HFF-Myc (cell line): ENCODE measurements around the gene ACSBG1.

Experiments used
- DNase-seq: peaks from one replicate; pipeline ENCODE4 v3.0.0-alpha.2; 2011; ENCODE audit warnings: low read depth; ENCODE audit errors: extremely low read depth
- H3K4me3 ChIP-seq: replicated peaks from 2 replicates; pipeline ENCODE4 v1.5.1; 2011; ENCODE audit warnings: low read depth, mild to moderate bottlenecking, control low read depth, low read length
- CTCF ChIP-seq: IDR thresholded peaks from 2 replicates; pipeline ENCODE4 v1.5.1; 2012; ENCODE audit warnings: mild to moderate bottlenecking, low read depth, low read length, control low read depth; ENCODE audit errors: missing control alignments

ACSBG1 gene

DNA sequence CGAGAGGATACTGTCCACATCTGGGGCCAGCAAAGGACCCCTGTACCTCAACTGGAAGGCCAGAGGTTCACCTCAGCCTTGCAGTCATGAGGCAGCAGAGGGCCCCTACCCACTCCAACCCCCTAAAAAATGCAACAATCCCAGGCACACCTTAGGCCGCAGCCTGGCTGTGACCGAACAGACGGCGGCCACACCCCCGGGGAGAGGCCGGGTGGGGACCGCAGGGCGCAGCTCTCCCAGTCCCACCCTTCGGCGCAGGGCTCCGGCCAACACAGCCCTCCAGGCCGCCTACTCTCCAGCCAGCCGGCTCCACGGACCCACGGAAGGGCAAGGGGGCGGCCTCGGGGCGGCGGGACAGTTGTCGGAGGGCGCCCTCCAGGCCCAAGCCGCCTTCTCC lies 29.5 kb upstream of the ACSBG1 start:
- no peak for TF ChIP-seq CTCF
- no peak overlapping the region for H3K4me3 ChIP-seq
- DNase-seq = no peak

DNA sequence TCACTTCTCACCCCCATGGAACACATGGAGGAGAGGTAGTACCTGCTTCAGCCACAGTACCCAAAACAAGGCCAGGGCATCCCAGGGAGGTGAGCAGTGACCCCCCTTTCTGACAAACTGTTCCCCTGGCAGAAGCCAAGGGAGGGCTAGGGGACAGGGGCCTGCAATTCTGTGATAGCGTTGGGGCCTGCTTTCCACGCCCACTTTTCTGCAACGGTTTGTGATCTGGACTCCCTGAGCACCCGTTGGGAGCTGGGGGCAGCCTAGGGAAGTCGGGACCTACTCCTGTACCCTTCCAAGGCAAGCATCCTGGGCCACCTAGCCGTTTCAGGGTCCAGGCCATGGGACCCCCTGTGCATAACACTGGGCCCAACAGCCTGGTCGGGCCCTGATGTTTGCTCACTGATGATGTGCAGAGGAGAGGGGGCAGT lies 29.0 kb upstream of the ACSBG1 start:
- TF ChIP-seq CTCF = no peak
- DNase-seq = no peak
- no peak overlapping the region for H3K4me3 ChIP-seq

DNA sequence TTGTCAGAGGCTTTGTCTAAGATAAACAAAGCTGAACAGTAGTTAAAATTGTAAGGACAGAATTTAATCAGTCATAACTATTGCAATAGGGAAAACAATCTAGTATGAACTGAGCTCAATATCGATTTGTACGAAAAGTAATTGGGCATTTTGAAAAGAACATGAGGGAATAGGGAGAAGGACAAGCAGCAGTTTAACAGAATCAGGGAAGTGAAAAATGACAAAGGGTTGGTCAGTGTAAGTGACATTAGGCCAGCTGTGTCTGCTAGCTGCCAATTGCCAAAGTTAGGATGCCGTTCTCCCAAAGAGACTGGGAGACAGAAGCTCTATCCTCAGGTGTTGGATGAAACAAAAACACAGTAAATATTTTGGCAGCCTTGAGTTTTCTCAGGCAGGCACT lies 26.7 kb upstream of the ACSBG1 start:
- no peak for TF ChIP-seq CTCF
- DNase-seq = no peak
- H3K4me3 ChIP-seq = no peak overlapping the region

DNA sequence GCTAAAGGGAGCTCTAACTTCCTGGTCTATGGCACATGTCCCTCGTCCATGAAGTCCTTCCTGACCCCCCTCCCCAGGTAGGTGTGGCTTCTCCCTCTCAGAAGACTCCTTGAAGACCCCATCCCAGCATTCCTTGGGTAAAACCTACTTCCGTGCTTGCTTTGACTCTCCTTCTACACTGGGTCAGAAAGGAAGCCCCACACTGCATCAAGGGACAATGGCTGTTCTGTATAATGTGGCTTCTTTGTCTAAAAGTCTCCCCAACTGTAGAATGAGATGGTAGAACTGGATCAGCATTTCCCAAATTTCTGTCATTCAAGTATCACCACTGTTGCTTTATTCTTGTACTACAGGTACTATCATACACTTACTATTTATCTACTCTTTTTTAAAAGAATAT lies 26.1 kb upstream of the ACSBG1 start:
- no peak for TF ChIP-seq CTCF
- H3K4me3 ChIP-seq = no peak overlapping the region
- no peak for DNase-seq

DNA sequence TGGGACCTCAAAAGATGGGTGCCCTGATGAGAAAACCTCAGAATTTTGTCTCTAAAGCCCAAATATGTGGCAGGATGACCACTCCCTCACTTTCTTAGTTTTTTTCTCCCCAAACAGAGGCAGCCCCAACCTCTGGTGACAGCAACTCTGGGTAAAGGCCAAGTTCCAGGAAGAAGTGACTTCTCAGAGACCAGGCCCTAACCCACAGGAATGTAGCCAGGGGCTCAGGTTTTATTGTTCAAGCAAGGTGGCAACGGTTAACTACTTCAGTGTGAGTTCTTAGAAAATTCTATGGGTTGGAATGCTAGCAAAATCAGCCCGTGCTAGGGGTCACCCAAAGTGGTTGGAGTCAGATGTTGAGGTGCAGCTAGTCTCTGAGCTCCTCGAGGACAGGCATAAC lies 24.9 kb upstream of the ACSBG1 start:
- no peak for TF ChIP-seq CTCF
- no peak for DNase-seq
- no peak overlapping the region for H3K4me3 ChIP-seq

GRCh38 chr15:78257681-78258080 lies 23.3 kb upstream of the ACSBG1 start:
- no peak for TF ChIP-seq CTCF
- no peak overlapping the region for H3K4me3 ChIP-seq
- DNase-seq = no peak

- TF ChIP-seq CTCF = no peak
- no peak for DNase-seq
- no peak overlapping the region for H3K4me3 ChIP-seq
These were observed 21.7 kb upstream of the ACSBG1 start for GRCh38 chr15:78256044-78256437.
